HG03039 (cell line): ENCODE results near the gene PACSIN1.

ENCODE experiments used
- ATAC-seq: cut with Tn5 transposase; IDR thresholded peaks from one replicate; pipeline ENCODE4 v1.9.1; 2021; ENCODE audit warnings: mild to moderate bottlenecking, moderate library complexity; ENCODE audit not compliant: unreplicated experiment

Gene PACSIN1

GRCh38 chr6:34514112-34514511, 48.2 kb downstream of the PACSIN1 start:
- ATAC-seq = no peak

GRCh38 chr6:34514593-34515472, 49.0 kb downstream of the PACSIN1 start:
- no peak for ATAC-seq

- no peak for ATAC-seq
These were observed 49.9 kb downstream of the PACSIN1 start for GRCh38 chr6:34515473-34516387.

- ATAC-seq = no peak
These were observed 50.8 kb downstream of the PACSIN1 start for GRCh38 chr6:34516391-34517324.

GRCh38 chr6:34517461-34517881, 51.6 kb downstream of the PACSIN1 start:
- no peak for ATAC-seq

- no peak for ATAC-seq
These were observed 52.1 kb downstream of the PACSIN1 start for GRCh38 chr6:34517966-34518365.

- ATAC-seq = no peak
These were observed 52.9 kb downstream of the PACSIN1 start for GRCh38 chr6:34518669-34519365.

DNA sequence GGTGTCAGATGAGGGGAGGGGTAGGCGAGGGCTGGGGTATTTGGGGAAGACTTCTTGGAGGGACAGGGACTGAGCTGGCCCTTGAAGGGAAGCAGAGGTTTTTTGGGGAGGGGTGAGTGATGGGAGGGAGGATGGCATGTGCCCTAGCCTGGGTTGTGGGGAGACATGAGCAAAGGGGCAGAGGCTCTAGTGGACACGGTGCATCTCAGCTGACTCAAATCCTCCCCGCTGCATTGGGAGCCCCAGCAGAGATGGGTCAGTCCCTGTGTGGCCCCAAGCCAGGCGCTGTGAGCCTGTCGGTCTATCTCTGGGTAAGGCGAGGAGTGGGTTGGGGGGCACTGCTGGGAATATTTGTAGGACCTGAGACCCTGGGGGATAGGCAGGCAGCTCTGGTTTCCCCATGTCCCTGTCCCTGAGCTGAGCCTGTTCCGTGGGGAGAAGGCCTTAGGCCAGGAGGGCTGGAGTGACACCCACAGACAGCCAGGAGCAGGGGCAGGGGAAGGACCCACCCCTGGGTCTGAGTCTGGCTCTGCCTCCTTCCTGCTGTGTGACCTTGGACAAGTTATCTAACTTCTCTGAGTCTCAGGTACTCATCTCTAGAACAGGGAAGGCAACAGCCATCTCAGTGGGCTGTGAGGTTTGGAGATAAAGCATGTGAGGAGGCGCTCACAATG, 54.2 kb downstream of the PACSIN1 start:
- ATAC-seq = no peak

DNA sequence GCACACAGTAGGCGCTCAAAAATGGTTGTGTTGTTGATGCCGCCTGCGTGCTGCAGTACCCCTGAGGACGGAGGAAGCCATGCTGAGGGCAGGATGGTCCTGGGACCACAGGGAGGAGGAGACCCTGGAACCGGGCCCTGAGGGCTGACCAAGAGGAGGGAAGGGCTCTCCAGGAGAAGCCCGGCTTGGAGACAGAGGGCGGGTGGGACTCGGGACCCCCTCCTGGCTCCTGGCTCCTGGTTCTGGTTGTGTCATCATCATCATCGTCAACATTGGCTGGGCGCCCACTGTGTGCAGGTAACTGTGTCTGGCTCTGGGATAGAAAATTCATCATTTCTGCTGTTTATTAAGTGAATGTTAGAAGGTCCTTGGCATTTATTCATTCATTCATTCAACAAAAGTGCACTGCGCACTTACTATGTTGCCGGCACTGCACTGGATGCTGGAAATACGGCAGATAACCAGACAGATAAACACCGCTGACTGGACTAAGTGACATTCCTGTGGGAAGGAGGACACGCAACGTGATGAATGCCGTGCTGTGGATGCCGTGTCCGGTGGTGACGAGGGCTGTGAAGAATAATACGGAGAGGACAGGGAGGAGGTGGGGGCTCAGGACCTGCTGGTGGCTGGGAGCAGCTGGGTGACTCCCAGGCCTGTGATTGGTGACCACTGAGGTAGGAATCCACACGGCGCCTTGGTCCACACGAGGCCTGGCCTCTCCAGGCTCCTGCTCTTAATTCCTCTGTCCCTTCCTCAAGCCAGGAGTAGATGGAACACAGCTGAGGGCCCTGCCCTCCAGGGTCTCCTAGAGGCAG, 55.0 kb downstream of the PACSIN1 start:
- no peak for ATAC-seq

- ATAC-seq = no peak
These were observed 55.8 kb downstream of the PACSIN1 start for GRCh38 chr6:34521463-34522285.

- ATAC-seq = no peak
These were observed 56.9 kb downstream of the PACSIN1 start for GRCh38 chr6:34522761-34523160.

DNA sequence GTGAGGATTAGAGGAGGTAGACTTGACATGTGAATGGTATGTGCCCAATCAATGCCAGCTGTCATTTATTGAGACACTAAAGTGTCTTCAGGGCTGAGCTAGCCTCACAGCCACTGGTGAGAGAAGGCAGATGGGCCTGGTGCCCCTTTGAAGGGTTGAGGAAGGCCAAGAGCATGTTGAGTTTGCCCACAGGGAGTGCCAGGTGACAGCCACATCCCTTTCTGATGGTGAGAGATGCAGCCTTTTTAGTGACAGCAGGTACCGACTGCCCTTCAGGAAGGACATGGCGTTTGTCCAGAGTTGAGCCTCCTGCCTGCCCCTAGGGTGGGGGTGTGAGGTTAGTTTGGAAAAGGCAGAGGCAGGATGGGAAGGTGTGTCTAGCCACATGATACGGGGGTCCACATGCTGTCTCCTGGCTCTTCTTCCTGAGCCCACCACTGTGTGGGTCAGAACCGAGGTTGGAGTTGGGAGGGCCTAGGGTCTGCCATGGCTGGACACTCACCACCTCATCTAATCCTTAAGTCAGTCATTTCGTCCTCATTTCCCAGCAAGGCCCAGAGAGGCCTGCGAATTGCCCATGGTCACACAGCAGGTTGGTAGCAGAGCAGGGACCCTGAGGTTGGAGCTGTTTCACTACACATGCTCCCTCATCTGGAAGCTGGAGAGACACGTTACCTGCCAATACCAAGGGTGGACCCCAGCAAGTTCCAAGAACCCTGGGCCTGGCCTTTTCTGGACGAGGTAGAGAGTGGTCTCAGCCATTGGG, 57.7 kb downstream of the PACSIN1 start:
- ATAC-seq = no peak

DNA sequence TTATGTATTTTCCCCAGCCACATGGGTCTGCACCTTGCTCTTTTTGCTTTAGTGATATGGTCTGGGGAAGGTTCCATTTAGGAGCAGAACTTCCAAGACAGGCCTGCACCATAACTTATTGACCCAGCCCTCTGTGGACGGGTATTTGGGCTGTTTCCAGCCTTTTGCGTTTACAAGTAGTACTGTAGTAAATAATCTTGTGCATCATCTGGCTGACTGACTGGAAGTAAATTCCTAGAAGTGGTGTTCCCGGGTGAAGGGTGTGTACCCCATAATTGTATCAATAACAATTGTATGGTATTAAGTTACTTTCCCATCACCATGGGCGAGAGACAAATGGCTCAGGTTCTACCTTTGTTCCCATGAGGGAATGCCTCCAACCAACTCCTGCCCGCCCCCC, 58.6 kb downstream of the PACSIN1 start:
- ATAC-seq = no peak

DNA sequence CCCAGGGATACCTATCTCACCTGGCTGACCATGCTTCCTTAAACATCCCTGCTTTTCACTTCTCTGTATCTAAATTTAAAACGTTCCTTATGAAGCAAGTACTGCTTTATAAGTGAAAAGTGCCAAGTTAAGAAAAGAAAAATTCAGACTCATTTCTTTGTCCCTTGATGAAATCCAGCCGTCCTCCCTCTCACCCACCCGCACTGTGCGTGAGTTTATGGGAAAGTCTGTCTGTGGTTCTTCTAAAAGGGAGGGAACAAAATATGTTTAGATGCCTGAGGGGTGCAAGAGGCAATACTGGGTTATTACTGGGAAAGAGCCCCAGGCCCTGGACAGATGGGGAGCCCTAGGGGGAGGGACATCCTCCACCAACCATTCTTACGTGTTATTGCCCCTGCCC, 59.1 kb downstream of the PACSIN1 start:
- no peak for ATAC-seq

DNA sequence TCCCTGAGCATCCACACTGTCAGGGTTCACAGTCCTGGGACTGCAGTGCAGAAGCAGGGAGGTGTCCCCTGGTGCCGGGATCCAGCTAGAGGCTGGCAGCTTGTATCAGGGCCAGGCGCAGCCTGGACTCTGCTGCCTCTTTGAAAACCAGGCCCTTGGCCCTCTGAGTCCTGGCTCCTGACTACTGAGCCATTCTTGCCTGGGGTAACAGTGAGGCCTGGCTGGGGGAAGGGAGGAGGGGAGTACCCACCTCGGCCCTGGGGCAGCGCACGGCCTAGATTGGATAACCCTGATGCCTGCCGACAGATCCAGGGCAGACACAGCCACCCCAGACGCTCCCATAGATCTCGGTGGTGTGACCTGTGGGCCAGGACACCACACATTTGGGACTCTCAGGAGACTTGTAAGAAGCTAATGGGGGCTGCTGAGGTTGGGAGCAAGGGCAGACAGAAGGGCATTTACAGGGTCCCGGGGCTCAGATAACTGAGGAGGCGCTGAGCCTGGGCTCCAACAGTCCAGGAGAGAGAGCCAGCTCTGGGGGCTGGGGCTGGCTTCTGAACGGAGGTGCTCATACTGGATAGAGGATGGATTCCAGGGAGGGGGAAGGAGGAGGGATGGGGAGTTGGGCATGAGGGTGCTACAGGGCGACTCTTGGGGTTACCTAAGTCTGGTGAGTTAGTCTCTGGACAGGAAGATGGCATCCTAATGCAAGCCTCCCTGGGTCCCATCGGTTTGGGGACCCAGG, 59.7 kb downstream of the PACSIN1 start:
- no peak for ATAC-seq

DNA sequence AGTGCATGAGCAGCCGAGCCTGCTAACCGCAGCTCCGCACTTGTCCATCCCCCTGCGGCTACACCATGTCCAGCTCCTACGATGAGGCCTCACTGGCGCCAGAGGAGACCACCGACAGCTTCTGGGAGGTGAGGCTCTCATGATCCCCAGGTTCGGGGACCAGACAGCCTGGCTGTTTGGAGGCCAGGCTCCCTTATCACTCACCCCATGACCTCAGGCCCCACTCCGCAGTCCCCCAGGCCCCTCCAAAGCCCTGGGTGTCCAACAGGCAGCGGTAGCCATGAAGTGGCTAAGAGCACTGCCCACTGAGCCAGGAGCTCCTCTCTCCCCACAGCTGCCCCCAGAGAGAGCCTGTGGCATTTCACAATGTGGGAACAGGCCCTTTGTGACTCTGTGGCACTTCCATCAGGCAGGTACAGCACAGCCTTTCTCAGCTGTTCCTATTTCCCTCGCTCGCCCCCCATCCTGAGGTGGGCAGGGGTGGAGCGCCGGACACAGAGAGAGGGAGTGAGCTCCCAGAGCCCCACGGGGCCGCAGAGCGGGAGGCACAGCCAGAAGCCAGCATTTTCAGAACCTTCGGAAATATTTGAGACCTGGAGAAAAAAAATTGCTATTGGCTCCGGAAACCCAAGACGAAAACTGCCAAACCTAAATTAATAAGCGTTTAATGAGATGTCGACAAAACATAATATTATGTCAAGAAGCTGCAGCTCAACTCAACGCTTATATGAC, 60.5 kb downstream of the PACSIN1 start:
- no peak for ATAC-seq
